ENCODE measurements around the gene COTL1.

Gene COTL1

DNA sequence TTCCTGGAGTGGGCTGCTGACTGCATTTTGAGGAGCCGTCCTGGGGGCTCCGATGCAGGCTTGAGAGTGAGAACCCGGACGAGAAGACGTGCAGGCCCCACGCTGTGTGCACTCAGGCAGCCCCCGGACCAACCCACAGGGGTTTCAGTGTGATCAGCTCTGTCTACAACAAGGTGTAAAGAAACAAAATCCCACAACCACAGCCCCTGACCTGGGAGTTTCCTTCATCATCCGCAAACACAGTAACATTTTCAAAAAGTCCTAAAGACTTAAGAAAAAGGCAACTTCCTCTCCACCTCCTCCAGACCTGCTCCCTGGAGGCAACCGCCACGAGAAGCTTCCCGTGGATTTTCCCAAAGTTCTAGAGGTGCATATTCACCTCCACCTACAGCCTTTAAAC, 98.0 kb downstream of the COTL1 start:
- TF ChIP-seq PPARA (CRISPR knock-in tag; IDR thresholded peaks at IDR 0.05; ENCODE audit: borderline replicate concordance) (no peak), ZNF70 (CRISPR knock-in tag; IDR thresholded peaks at IDR 0.05) (no peak), ZC3H10 (CRISPR knock-in tag; IDR thresholded peaks at IDR 0.05) (no peak), ARNTL (CRISPR knock-in tag; IDR thresholded peaks at IDR 0.05; ENCODE audit: borderline replicate concordance, low read depth) (no peak), GLIS3 (CRISPR knock-in tag; IDR thresholded peaks at IDR 0.05) (no peak), ISL1 (CRISPR knock-in tag; IDR thresholded peaks at IDR 0.05) (no peak), TOX (CRISPR knock-in tag; IDR thresholded peaks at IDR 0.05; ENCODE audit: borderline replicate concordance) (no peak), BACH2 (CRISPR knock-in tag; IDR thresholded peaks at IDR 0.05; ENCODE audit: borderline replicate concordance) (no peak), CSDC2 (CRISPR knock-in tag; IDR thresholded peaks at IDR 0.05) (no peak)
- TF ChIP-seq, protein P1, sequence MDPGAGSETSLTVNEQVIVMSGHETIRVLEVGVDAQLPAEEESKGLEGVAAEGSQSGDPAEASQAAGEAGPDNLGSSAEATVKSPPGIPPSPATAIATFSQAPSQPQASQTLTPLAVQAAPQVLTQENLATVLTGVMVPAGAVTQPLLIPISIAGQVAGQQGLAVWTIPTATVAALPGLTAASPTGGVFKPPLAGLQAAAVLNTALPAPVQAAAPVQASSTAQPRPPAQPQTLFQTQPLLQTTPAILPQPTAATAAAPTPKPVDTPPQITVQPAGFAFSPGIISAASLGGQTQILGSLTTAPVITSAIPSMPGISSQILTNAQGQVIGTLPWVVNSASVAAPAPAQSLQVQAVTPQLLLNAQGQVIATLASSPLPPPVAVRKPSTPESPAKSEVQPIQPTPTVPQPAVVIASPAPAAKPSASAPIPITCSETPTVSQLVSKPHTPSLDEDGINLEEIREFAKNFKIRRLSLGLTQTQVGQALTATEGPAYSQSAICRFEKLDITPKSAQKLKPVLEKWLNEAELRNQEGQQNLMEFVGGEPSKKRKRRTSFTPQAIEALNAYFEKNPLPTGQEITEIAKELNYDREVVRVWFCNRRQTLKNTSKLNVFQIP (CRISPR knock-in tag; IDR thresholded peaks at IDR 0.05; ENCODE audit: borderline replicate concordance, low read depth) = no peak
- TF ChIP-seq, protein P2, sequence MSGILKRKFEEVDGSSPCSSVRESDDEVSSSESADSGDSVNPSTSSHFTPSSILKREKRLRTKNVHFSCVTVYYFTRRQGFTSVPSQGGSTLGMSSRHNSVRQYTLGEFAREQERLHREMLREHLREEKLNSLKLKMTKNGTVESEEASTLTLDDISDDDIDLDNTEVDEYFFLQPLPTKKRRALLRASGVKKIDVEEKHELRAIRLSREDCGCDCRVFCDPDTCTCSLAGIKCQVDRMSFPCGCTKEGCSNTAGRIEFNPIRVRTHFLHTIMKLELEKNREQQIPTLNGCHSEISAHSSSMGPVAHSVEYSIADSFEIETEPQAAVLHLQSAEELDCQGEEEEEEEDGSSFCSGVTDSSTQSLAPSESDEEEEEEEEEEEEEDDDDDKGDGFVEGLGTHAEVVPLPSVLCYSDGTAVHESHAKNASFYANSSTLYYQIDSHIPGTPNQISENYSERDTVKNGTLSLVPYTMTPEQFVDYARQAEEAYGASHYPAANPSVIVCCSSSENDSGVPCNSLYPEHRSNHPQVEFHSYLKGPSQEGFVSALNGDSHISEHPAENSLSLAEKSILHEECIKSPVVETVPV (CRISPR knock-in tag; IDR thresholded peaks at IDR 0.05) = no peak
- ATAC-seq = no peak

DNA sequence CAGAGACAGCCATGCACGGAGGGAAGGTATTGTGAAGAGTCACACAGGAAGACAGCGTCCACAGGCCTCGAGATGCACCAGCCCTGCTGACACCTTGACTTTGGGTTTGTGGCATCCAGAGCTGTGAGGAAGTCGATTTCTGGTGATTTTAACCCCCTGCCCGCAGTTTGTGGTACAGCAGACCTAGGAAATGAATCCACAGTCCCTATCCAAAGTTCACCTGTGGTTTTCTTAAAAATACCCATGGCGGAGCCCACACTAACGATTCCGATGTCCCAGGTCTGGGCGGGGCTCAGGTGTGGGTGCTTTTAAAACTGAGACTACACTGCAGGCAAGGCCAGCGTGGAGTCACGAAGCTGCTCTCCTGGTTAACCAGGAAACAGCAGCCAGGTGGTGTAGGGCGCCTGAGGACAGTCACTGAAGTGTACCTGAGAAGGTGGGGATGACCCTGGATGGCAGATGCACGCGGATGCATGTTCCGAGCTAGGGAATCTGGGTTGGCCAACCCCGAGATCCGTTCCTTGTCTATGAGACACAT, 99.0 kb downstream of the COTL1 start:
- ATAC-seq = no peak

DNA sequence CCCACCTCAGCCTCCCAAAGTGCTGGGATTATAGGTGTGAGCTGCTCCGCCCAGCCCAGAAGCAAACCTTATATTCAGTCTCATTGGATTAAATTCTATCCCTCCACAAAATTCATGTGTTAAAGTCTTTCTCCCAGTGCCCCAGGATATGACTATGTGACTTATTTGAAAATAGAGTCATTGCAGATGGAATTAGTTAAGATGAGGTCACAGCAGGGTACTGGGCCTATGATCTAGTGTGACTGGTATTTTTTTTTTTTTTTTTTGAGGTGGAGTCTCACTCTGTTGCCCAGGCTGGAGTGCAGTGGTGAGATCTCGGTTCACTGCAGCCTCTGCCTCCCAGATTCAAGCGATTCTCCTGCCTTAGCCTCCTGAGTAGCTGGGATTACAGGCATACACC, 99.7 kb downstream of the COTL1 start:
- ATAC-seq = peak; percentile 83

More for the DNA sequence above, 99.0 kb downstream of the COTL1 start:
- TF ChIP-seq, protein P2 (CRISPR knock-in tag; IDR thresholded peaks at IDR 0.05) = no peak
- no peak for TF ChIP-seq PPARA (CRISPR knock-in tag; IDR thresholded peaks at IDR 0.05; ENCODE audit: borderline replicate concordance)

DNA sequence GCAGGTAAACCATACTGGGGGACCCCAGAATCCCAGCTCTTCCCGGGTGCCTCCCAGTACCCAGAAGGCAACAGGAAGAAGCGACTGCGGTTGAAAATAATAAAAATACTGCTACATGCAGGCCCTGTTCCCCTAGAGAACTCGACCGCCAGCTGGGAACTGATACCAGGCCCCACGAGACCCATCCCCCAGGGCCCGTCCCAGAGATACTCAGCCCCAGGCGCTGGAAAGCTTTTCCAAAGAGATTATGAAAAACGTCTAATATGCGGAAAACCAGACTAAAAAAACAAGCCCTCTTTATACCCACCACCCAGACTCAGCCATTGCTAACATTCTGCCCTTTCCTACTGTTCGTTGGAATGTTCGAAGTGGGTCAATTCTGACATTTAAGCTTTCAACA, 100.5 kb downstream of the COTL1 start:
- no peak for TF ChIP-seq ISL1 (CRISPR knock-in tag; IDR thresholded peaks at IDR 0.05)
- TF ChIP-seq SNAI2 (CRISPR knock-in tag; IDR thresholded peaks at IDR 0.05) = no peak
- TF ChIP-seq ZNF8 (CRISPR knock-in tag; IDR thresholded peaks at IDR 0.05) = no peak
- TF ChIP-seq, protein P1 (CRISPR knock-in tag; IDR thresholded peaks at IDR 0.05; ENCODE audit: borderline replicate concordance, low read depth) = no peak
- TF ChIP-seq, protein P3, sequence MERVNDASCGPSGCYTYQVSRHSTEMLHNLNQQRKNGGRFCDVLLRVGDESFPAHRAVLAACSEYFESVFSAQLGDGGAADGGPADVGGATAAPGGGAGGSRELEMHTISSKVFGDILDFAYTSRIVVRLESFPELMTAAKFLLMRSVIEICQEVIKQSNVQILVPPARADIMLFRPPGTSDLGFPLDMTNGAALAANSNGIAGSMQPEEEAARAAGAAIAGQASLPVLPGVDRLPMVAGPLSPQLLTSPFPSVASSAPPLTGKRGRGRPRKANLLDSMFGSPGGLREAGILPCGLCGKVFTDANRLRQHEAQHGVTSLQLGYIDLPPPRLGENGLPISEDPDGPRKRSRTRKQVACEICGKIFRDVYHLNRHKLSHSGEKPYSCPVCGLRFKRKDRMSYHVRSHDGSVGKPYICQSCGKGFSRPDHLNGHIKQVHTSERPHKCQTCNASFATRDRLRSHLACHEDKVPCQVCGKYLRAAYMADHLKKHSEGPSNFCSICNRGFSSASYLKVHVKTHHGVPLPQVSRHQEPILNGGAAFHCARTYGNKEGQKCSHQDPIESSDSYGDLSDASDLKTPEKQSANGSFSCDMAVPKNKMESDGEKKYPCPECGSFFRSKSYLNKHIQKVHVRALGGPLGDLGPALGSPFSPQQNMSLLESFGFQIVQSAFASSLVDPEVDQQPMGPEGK (CRISPR knock-in tag; IDR thresholded peaks at IDR 0.05; ENCODE audit: borderline replicate concordance) = no peak
- TF ChIP-seq, protein P2 (CRISPR knock-in tag; IDR thresholded peaks at IDR 0.05) = no peak
- TF ChIP-seq, protein P4, sequence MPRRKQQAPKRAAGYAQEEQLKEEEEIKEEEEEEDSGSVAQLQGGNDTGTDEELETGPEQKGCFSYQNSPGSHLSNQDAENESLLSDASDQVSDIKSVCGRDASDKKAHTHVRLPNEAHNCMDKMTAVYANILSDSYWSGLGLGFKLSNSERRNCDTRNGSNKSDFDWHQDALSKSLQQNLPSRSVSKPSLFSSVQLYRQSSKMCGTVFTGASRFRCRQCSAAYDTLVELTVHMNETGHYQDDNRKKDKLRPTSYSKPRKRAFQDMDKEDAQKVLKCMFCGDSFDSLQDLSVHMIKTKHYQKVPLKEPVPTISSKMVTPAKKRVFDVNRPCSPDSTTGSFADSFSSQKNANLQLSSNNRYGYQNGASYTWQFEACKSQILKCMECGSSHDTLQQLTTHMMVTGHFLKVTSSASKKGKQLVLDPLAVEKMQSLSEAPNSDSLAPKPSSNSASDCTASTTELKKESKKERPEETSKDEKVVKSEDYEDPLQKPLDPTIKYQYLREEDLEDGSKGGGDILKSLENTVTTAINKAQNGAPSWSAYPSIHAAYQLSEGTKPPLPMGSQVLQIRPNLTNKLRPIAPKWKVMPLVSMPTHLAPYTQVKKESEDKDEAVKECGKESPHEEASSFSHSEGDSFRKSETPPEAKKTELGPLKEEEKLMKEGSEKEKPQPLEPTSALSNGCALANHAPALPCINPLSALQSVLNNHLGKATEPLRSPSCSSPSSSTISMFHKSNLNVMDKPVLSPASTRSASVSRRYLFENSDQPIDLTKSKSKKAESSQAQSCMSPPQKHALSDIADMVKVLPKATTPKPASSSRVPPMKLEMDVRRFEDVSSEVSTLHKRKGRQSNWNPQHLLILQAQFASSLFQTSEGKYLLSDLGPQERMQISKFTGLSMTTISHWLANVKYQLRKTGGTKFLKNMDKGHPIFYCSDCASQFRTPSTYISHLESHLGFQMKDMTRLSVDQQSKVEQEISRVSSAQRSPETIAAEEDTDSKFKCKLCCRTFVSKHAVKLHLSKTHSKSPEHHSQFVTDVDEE (CRISPR knock-in tag; IDR thresholded peaks at IDR 0.05) = no peak
- no peak for TF ChIP-seq OSR1 (CRISPR knock-in tag; IDR thresholded peaks at IDR 0.05)
- no peak for TF ChIP-seq PPARA (CRISPR knock-in tag; IDR thresholded peaks at IDR 0.05; ENCODE audit: borderline replicate concordance)
- TF ChIP-seq ZFP30 (CRISPR knock-in tag; IDR thresholded peaks at IDR 0.05) = no peak
- no peak for ATAC-seq

Measured in SK-N-SH treated with all-trans-retinoic acid at 6 μM for 48 hours (cell line).